Pancreas (tissue), 10 donors: ENCODE data around the gene PDP2. TPM values are rescaled to one million over a fixed set of nuclear protein-coding genes. Genes with fewer than 3 reads are reported as not detected.

Experiments used
- ATAC-seq, 4 donors: fragments of 200-7000 bp; cut with Tn5 transposase; one replicate each; pipeline versions ENCODE4 v1.8.0 to v1.9.1; 2020; ENCODE audit warnings: mild to moderate bottlenecking in 4 of 4, moderate library complexity in 4 of 4
- DNase-seq, 6 donors: peaks; one replicate each; pipeline ENCODE4 v3.0.0-alpha.2; 2020
- FAIRE-seq: peaks from 2 replicates; lab custom pipeline; 2012; peaks lifted over from hg19 to GRCh38; lab: Jason Lieb, UNC
- H3K27ac ChIP-seq, 4 donors: fragments of 200-600 bp; sonication (generic); 1 replicate in 3 of 4; 2 replicates in 1 of 4; pipeline versions ENCODE4 v1.5.0 to v1.8.0; 2020
- H3K27me3 ChIP-seq, 4 donors: fragments of 200-600 bp; one replicate each; pipeline ENCODE4 v1.8.0; 2021
- H3K36me3 ChIP-seq, 3 donors: fragments of 200-600 bp; sonication (generic) in 1 of 3; one replicate each; pipeline versions ENCODE4 v1.5.0 to v1.8.0; 2020 to 2021
- H3K4me1 ChIP-seq, 3 donors: fragments of 200-600 bp; one replicate each; pipeline ENCODE4 v1.8.0; 2021
- H3K4me3 ChIP-seq, 4 donors: fragments of 200-600 bp; sonication (generic) in 2 of 4; one replicate each; pipeline versions ENCODE4 v1.5.0 to v1.8.0; 2020 to 2021
- H3K9me3 ChIP-seq, 4 donors: fragments of 200-600 bp; one replicate each; pipeline ENCODE4 v1.8.0; 2021
- CTCF ChIP-seq, 4 donors: fragments of 200-600 bp; sonication (generic) in 3 of 4; IDR thresholded peaks; one replicate each; pipeline versions ENCODE4 v1.5.0 to v1.8.0; 2021; ENCODE audit warnings: antibody characterized with exemption in 4 of 4
- WGBS, 2 donors: extraction: QIAGEN DNeasy Blood & Tissue Kit; methylation state at CpG; one replicate each; pipeline ENCODE4 v1.1.7; 2013; 5-methylcytosine and 5-hydroxymethylcytosine counted together
- intact Hi-C, 3 donors: fragments of 100-400 bp; cut with DNase I; formaldehyde crosslinking; loops; one replicate each; pipeline versions ENCODE4 v1.11.1 to v1.14.2; 2022
- polyA plus RNA-seq, 2 donors: library from polyadenylated mRNA; stranded (reverse); fragments of 200-250 nt; gene quantifications; one replicate each; pipeline ENCODE4 v1.2.3, GENCODE V29; 2013
- total RNA-seq, 6 donors: library from RNA; stranded (reverse); fragmentation: NEBNext Ultra II Directional in 4 of 6; extraction: Animal tissue kit (Norgen Biotek cat#: 25700) in 4 of 6; gene quantifications; one replicate each; pipeline versions ENCODE4 v1.2.1 to v1.2.4, GENCODE V29; 2021 to 2023
- donor health status: healthy with polysubstance abuse.
- donor health status: DM: no; HTN: no; CAD: no; lungs with moderate emphysema.
- donor health status: DM: no; HTN: no; CAD: no.
- donor health status: control.
- donor health status: control.
- donor health status: Bipolar disorder and iron deficiency.
- donor health status: DM: yes; HTN: yes; CAD: no.
- donor health status: DM: no; HTN: no; CAD: no.
- donor health status: DM: no; HTN: no; CAD: no.
- donor health status: DM: yes; HTN: yes; CAD: no.

PDP2 gene
- total and polyA plus RNA-seq, 8 donors: 1.6 to 8.5 (median 7.2) TPM

GRCh38 chr16:66844342-66845079 lies 35.8 kb upstream of the PDP2 start, which contains the start of gene CA7:
TSS of gene CA7 (plus strand) at chr16:66844414. CDS start at chr16:66844488, 74 bp downstream.
- peak in 3 of 4 donors; percentile 34 to 72 (median 61) for ATAC-seq
- Histone ChIP-seq H3K4me1 (peaks cover 0 to 4% (median 0%) of the 10 kb centered on the region in 3 donors), H3K4me3 (peak within 1 kb of the TSS; percentile 23 to 56 (median 34)), H3K27ac (no peak within 1 kb of the TSS), H3K36me3 (no peaks in the 10 kb centered on the region), H3K9me3 (no peaks in the 10 kb centered on the region), H3K27me3 (peaks cover 0 to 3% (median 0%) of the 10 kb centered on the region in 4 donors)
- intact Hi-C loops: no loop called here
- 1% methylated on average over 56 to 79 of the region's 79 CpGs for WGBS, 2 donors
- FAIRE-seq: no peak
- no peak for TF ChIP-seq CTCF (IDR thresholded peaks at IDR 0.05)
- DNase-seq: peak in 2 of 6 donors; percentile 63 to 77

GRCh38 chr16:66845080-66845410 lies 35.3 kb upstream of the PDP2 start:
- 14 to 16% methylated on average over 10 of the region's 10 CpGs for WGBS, 2 donors
- FAIRE-seq: no peak
- peak overlapping the region; percentile 23 to 56 (median 34) for H3K4me3 ChIP-seq
- H3K9me3 ChIP-seq: no peaks in the 10 kb centered on the region
- no peak for ATAC-seq
- H3K4me1 ChIP-seq: peaks cover 0 to 4% (median 0%) of the 10 kb centered on the region in 3 donors
- H3K27me3 ChIP-seq: peaks cover 0 to 3% (median 0%) of the 10 kb centered on the region in 4 donors
- peak in 1 of 6 donors; percentile 24 for DNase-seq
- no peak overlapping the region for H3K27ac ChIP-seq
- no peak for TF ChIP-seq CTCF (IDR thresholded peaks at IDR 0.05)
- H3K36me3 ChIP-seq: no peaks in the 10 kb centered on the region
- intact Hi-C loops: no loop called here

GRCh38 chr16:66845791-66846221 lies 34.5 kb upstream of the PDP2 start:
- 49 to 60% methylated on average over 9 of the region's 9 CpGs for WGBS, 2 donors
- no peak for TF ChIP-seq CTCF (IDR thresholded peaks at IDR 0.05)
- intact Hi-C loops: no loop called here
- Histone ChIP-seq H3K27me3 (peaks cover 0 to 3% (median 0%) of the 10 kb centered on the region in 4 donors), H3K4me3 (no peak overlapping the region), H3K9me3 (no peaks in the 10 kb centered on the region), H3K4me1 (peaks cover 0 to 4% (median 0%) of the 10 kb centered on the region in 3 donors), H3K27ac (no peak overlapping the region), H3K36me3 (no peaks in the 10 kb centered on the region)
- ATAC-seq (no peak), FAIRE-seq (no peak), DNase-seq (peak in 1 of 6 donors; percentile 57)

- H3K36me3 ChIP-seq: no peaks in the 10 kb centered on the region
- FAIRE-seq (no peak), DNase-seq (peak in 1 of 6 donors; percentile 21), ATAC-seq (no peak)
- peaks cover 0 to 4% (median 0%) of the 10 kb centered on the region in 3 donors for H3K4me1 ChIP-seq
- no peak for TF ChIP-seq CTCF (IDR thresholded peaks at IDR 0.05)
- 87% methylated on average over 1 of the region's 1 CpG for WGBS, 2 donors
- H3K9me3 ChIP-seq: no peaks in the 10 kb centered on the region
- no peak overlapping the region for H3K4me3 ChIP-seq
- H3K27ac ChIP-seq: no peak overlapping the region
- intact Hi-C loops: no loop called here
- H3K27me3 ChIP-seq: peaks cover 0 to 3% (median 0%) of the 10 kb centered on the region in 4 donors
These were observed 34.0 kb upstream of the PDP2 start for GRCh38 chr16:66846266-66846665.

- no peak for ATAC-seq
- intact Hi-C loops: no loop called here
These were observed 33.5 kb upstream of the PDP2 start for GRCh38 chr16:66846831-66847230.

More at GRCh38 chr16:66846831-66847230, 33.5 kb upstream of the PDP2 start:
- WGBS, 2 donors: 93 to 95% methylated on average over 6 of the region's 6 CpGs
- no peak for TF ChIP-seq CTCF (IDR thresholded peaks at IDR 0.05)
- H3K27ac ChIP-seq: no peak overlapping the region
- H3K27me3 ChIP-seq: peaks cover 0 to 3% (median 0%) of the 10 kb centered on the region in 4 donors
- no peak overlapping the region for H3K4me3 ChIP-seq
- no peak for FAIRE-seq
- H3K4me1 ChIP-seq: peaks cover 0 to 4% (median 0%) of the 10 kb centered on the region in 3 donors
- DNase-seq: peak in 1 of 6 donors; percentile 13
- H3K36me3 ChIP-seq: no peaks in the 10 kb centered on the region
- H3K9me3 ChIP-seq: no peaks in the 10 kb centered on the region
